Left ventricle myocardium inferior (tissue), 1 donor: ENCODE results near the gene TBC1D30. TPM values are rescaled to one million over a fixed set of nuclear protein-coding genes. Genes with fewer than 3 reads are reported as not detected.

ENCODE experiments used
- DNase-seq: peaks from one replicate; pipeline ENCODE4 v3.0.0-alpha.2; 2020
- H3K27ac ChIP-seq: fragments of 200-600 bp; replicated peaks from 2 replicates; pipeline ENCODE4 v1.8.0; 2021
- H3K27me3 ChIP-seq: fragments of 200-600 bp; 2 replicates; pipeline ENCODE4 v1.8.0; 2021; ENCODE audit warnings: low read depth
- H3K36me3 ChIP-seq: fragments of 200-600 bp; 2 replicates; pipeline ENCODE4 v1.8.0; 2021
- H3K4me1 ChIP-seq: fragments of 200-600 bp; 2 replicates; pipeline ENCODE4 v1.8.0; 2021
- H3K4me3 ChIP-seq: fragments of 200-600 bp; 2 replicates; pipeline ENCODE4 v1.8.0; 2021; ENCODE audit warnings: mild to moderate bottlenecking, moderate library complexity
- H3K9me3 ChIP-seq: fragments of 200-600 bp; replicated peaks from 2 replicates; pipeline ENCODE4 v1.8.0; 2021
- intact Hi-C: fragments of 100-400 bp; cut with micrococcal nuclease; formaldehyde crosslinking; loops from one replicate; pipeline ENCODE4 v1.11.0; 2022
- total RNA-seq: library from RNA; stranded (reverse); fragmentation: NEBNext Ultra II Directional; extraction: Animal tissue kit (Norgen Biotek cat#: 25700); gene quantifications from one replicate; pipeline ENCODE4 v1.2.1, GENCODE V29; 2021
- TF ChIP-seq, protein P1 (sequence below): fragments of 200-600 bp; IDR thresholded peaks from 2 replicates; pipeline ENCODE4 v1.8.0; 2021; ENCODE audit warnings: antibody characterized with exemption, mild to moderate bottlenecking, borderline replicate concordance
- donor health status: DM: no; HTN: yes; CAD: no; lungs with severe emphysema.

Gene TBC1D30
- total RNA-seq, 1 donor from 2014 or later = 0.77 TPM

DNA sequence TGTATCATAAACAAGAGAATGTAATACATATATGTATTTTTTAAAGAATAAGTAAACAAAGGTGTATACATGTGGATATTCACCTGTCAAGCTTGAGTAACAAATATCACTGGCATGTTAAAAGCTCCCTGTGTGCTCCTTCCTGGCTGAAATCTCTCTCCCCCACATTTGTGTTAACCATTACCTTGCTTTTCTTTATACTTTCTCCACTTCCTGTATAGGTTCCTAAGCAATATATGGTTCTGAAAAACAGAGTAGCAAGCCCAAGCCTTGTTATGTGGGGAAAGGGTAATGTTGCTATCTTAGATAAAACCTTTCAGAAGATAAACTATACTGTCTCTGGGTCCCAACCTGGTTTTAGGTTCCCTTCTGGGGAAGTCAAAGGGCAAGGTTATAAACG is 32.3 kb upstream of the TBC1D30 start:
- no peak for DNase-seq
- no peaks in the 10 kb centered on the region for H3K27me3 ChIP-seq
- H3K36me3 ChIP-seq = no peaks in the 10 kb centered on the region
- intact Hi-C loops = no loop called here
- no peak overlapping the region for H3K27ac ChIP-seq
- H3K9me3 ChIP-seq = peaks cover 4% of the 10 kb centered on the region
- H3K4me3 ChIP-seq = no peak overlapping the region
- no peaks in the 10 kb centered on the region for H3K4me1 ChIP-seq
- TF ChIP-seq, protein P1, sequence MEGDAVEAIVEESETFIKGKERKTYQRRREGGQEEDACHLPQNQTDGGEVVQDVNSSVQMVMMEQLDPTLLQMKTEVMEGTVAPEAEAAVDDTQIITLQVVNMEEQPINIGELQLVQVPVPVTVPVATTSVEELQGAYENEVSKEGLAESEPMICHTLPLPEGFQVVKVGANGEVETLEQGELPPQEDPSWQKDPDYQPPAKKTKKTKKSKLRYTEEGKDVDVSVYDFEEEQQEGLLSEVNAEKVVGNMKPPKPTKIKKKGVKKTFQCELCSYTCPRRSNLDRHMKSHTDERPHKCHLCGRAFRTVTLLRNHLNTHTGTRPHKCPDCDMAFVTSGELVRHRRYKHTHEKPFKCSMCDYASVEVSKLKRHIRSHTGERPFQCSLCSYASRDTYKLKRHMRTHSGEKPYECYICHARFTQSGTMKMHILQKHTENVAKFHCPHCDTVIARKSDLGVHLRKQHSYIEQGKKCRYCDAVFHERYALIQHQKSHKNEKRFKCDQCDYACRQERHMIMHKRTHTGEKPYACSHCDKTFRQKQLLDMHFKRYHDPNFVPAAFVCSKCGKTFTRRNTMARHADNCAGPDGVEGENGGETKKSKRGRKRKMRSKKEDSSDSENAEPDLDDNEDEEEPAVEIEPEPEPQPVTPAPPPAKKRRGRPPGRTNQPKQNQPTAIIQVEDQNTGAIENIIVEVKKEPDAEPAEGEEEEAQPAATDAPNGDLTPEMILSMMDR = no peak

DNA sequence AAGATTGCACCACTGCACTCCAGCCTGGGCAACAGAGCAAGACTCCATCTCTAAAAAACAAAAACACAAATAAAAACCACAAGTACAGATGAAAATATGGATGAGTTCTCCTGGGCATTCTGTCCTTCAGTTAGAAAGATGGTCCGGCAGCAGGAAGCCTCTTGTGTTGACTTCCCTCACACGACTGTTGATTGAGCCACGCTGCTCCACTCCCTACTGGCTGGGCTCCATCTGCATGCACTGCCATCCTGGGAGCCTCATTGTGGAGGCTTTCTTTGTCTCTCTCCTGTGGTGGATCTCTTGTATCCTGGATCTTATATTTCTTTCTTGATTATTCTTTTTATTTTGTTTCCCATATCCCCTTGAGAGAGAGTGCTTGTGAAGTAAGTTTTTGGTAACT is 30.8 kb upstream of the TBC1D30 start:
- TF ChIP-seq, protein P1 = no peak
- H3K4me1 ChIP-seq = no peaks in the 10 kb centered on the region
- H3K36me3 ChIP-seq = no peaks in the 10 kb centered on the region
- no peak overlapping the region for H3K27ac ChIP-seq
- intact Hi-C loops = no loop called here
- H3K4me3 ChIP-seq = no peak overlapping the region
- H3K27me3 ChIP-seq = no peaks in the 10 kb centered on the region
- H3K9me3 ChIP-seq = peaks cover 4% of the 10 kb centered on the region
- DNase-seq = no peak

DNA sequence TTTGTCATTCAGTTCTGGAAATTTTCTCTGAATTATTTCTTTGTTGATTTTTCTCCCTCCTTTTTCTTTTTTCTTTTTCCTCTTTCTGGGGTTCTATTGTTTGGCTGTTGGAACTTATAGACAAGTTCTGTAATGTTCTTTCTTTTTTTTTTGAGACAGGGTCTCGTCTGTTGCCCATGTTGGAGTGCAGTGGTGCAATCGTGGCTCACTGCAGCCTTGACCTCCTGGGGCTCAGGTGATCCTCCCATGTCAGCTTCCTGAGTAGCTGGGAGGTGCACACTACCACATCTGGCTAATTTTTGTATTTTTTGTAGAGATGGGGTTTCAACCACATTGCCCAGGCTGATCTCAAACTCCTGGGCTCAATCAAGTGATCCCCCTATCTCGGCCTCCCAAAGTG is 30.1 kb upstream of the TBC1D30 start:
- Histone ChIP-seq H3K4me3 (no peak overlapping the region), H3K9me3 (peaks cover 4% of the 10 kb centered on the region), H3K36me3 (no peaks in the 10 kb centered on the region), H3K4me1 (no peaks in the 10 kb centered on the region), H3K27me3 (no peaks in the 10 kb centered on the region), H3K27ac (no peak overlapping the region)
- intact Hi-C loops = no loop called here
- TF ChIP-seq, protein P1 = no peak
- no peak for DNase-seq

DNA sequence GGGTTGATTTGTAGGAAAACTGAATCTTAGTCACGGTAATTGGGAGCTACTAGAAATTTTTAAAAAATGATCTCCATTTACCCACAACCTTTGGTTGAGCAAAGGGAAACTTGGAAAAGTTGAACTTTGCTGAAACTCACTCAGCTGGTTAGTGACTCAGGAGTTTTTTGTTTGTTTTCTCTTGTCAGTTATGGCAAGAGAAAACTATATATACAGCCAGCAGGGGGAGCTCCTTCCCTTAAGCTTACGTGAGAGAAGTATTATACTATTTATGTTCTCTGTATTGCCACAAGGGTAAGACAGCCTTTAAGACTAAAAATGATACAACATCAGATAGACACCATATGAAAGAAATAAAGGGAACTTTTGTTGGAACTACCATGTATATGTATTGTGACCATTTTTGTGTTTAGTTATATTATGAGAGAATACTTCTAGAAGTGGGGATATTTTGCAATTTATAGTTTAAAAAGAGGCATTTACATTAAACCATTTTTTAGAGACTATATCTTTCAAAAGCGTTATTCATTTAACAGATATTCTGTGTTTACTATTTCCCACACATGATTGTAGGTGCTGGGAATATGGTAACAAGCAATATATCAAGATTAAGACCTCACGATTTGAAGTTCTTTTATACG is 28.1 kb upstream of the TBC1D30 start:
- no peak overlapping the region for H3K4me3 ChIP-seq
- H3K4me1 ChIP-seq = no peaks in the 10 kb centered on the region
- peaks cover 4% of the 10 kb centered on the region for H3K9me3 ChIP-seq
- H3K27me3 ChIP-seq = peaks cover 4% of the 10 kb centered on the region
- intact Hi-C loops = no loop called here
- DNase-seq = no peak
- no peak overlapping the region for H3K27ac ChIP-seq
- TF ChIP-seq, protein P1 = peak; percentile 88
- no peaks in the 10 kb centered on the region for H3K36me3 ChIP-seq

DNA sequence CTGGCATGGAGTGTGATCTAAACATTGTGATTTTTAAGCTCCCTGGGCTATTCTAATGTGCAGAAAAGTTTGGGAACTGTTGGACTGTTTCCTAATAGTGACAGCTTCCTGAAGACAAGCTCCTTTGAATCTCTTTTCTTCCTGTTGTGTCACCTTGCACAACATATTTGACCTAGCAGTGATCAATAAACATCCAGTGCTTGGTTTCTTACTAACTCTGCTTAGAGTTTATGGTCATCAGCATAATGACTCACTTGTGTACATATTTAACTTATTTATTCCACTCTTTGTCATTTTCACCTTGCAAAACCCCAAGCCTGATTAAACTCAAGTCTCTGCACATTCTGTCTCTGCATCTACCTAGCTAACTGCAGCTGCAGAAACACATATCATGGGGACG is 27.3 kb upstream of the TBC1D30 start:
- no peaks in the 10 kb centered on the region for H3K4me1 ChIP-seq
- intact Hi-C loops = no loop called here
- no peak overlapping the region for H3K27ac ChIP-seq
- no peak for DNase-seq
- TF ChIP-seq, protein P1 = no peak
- peaks cover 2% of the 10 kb centered on the region for H3K9me3 ChIP-seq
- no peak overlapping the region for H3K4me3 ChIP-seq
- H3K27me3 ChIP-seq = peaks cover 4% of the 10 kb centered on the region
- H3K36me3 ChIP-seq = no peaks in the 10 kb centered on the region

DNA sequence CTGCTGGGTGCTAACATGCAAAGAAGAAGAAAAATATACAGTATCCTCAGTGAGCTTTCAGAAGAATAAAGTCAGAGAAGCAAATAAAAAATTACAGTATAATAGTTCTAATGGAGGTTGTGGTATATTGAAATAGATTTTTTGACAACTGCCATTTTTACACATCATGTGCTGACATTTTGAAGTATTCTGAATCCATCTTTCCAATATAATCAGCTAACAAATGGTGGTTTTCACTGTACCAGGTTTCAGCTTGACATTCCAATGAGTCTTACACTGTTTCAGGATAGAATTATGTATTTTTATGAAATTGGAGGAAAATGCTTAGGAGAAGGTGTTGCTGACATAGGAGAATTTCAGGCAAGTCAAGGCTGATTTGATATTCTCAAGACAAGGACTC is 26.3 kb upstream of the TBC1D30 start:
- intact Hi-C loops = no loop called here
- no peak overlapping the region for H3K27ac ChIP-seq
- H3K27me3 ChIP-seq = peaks cover 4% of the 10 kb centered on the region
- no peaks in the 10 kb centered on the region for H3K36me3 ChIP-seq
- H3K9me3 ChIP-seq = no peaks in the 10 kb centered on the region
- no peak for DNase-seq
- TF ChIP-seq, protein P1 = no peak
- no peaks in the 10 kb centered on the region for H3K4me1 ChIP-seq
- H3K4me3 ChIP-seq = no peak overlapping the region
